ENCODE results near the gene LRRFIP1.
"Not testable (repeated sequence)": the region's sequence is repeated elsewhere in the genome, so short reads cannot be mapped to it uniquely, and the experiment has no call there.

Gene LRRFIP1

DNA sequence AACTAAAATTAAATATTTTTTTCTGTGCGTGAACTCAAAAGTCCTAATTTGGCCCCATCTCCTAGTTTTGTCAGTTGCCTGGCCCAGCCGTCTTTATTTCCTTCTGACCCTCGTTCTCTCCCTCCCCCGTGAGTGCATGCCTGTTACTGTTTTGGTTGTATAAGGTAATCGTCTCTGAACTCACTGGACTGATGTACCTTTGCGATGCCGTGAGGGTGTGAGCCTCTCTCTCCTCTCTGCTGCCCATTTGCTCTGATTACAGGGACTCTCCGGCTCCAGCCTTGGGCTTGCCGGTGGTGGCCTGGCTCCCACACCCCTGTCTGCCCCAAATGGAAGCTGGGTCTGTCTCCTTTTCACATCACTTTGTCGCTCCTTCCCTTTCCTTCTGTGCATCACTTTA, 104.7 kb downstream of the LRRFIP1 start:
- no peak for DNase-seq

DNA sequence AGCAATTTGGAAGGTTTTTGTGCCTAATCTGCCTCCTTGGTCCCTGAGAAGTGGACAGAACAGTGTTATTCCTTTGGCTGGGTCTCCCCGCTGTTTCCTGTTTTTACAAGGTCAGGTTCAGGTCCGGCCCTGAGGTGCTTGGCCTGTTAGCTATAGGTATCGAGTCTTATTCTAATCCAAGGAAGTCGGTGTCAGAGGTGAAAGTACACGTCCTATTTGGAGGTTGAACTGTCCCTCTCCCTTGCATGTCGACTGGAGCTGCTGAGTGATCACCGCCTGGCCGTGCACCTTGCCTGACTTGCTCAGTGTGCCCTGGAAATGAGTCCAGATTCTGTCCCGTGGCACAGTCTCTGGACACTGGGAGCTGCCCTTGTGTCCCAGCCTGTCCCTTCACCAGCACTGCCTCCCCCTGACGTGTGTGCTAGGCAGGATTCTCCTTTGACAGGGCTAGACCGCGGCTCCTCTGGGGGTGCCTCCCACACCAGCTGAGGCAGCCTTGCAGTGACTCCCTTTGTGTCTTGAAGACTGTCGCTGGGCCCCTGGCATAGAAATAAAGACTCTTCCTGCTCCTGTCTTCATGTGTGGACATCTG, 105.5 kb downstream of the LRRFIP1 start:
- no peak for DNase-seq

DNA sequence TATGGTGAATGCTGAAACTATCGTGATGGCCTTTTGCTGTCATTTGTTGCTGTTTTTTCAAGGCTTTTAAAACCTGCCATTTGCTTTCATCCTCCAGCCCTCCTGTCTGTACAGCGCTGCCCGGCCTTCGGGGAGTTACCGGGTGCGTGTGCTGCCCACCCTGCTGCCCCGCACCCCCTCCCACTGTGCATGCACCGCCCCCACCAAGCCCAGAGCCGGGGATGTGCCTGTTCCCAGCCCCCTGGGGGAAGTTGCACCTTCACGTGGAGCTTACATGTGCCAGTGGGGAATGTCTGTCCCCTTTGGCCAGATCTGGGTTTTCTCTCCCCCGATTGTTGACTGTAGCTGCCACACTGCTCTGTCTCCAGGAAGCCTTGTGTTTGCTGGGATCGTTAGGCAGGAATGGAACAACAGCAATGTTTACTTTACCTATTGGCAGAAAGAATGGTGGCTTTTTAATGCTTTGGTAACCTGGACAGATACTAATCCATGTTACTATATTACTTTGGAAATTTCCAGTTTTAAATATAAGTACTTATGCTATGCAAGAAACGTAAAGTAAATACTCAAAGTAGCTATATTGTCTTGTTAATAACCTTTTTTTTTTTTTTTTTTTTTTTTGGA, 106.4 kb downstream of the LRRFIP1 start:
- no peak for DNase-seq

DNA sequence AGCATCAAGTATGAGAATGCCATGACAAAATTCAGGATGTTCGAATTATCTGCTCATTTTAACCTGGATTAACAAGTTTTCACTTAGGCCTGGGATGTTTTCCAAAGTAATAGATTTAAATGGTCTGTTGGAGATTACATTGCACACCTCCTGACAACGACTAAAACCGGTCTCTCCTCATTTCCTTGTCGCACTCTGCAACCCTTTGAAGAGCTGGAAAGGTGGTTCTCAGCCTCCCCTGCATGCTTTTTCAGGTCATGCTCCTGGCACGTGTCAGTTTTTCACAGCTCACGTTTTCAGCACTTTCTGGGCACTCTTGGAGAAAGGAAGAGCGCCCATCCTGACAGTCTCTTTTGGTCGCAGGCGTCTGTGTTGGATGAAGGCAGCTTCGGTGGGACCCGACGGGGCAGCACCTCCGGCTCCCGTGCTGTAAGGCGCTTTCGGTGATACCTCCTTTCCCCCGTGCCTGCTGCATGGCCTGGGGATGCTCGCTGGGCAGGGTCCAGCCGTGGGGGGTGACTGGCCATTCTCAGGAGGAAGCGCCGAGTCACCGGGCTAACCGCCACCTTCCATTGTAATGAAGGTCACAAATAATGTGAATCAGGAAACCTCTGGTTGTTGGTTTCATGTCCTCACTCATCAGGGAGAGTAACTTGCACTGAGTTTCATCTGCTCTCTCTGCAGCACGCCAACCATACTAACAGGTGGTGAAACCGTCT, 107.7 kb downstream of the LRRFIP1 start:
- no peak for DNase-seq

DNA sequence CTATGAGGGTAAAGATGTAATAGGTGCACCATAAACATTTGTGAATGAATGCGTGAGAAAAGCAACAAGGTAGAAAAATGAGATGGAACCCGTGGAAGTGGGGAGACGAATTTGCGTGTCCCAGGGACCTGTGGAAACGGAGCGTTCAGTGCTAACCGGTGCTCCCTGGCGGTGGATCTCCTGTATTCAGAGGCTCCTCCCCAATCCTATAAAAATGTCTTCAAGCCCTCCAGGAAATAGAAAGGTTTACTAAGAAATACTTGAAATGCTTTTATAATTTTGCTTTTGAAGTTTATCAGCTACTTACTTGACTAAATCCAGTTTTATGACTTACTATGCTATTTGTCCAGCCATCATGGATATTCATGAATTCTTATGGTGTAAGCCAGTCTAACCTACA, 108.4 kb downstream of the LRRFIP1 start:
- DNase-seq = no peak

DNA sequence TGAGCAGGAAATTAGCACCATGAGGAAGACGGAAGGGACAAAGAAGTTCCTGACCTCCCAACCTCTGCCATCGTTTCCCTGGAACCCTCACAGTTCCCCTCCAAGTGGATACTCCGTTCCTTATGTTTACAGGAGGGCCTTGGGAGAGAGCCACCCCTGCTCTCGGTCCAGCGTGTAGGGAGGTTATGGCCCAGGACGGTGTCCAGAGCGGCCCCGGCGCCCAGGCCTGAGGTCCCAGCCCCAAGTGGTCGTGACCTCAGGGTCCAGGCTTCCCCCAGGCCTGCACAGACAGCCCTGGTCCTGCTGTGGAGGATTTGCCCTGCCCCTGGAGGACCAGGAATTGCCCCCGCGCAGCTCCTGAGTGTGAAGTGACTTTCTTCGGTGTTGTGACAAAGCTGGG, 109.4 kb downstream of the LRRFIP1 start:
- DNase-seq = no peak

DNA sequence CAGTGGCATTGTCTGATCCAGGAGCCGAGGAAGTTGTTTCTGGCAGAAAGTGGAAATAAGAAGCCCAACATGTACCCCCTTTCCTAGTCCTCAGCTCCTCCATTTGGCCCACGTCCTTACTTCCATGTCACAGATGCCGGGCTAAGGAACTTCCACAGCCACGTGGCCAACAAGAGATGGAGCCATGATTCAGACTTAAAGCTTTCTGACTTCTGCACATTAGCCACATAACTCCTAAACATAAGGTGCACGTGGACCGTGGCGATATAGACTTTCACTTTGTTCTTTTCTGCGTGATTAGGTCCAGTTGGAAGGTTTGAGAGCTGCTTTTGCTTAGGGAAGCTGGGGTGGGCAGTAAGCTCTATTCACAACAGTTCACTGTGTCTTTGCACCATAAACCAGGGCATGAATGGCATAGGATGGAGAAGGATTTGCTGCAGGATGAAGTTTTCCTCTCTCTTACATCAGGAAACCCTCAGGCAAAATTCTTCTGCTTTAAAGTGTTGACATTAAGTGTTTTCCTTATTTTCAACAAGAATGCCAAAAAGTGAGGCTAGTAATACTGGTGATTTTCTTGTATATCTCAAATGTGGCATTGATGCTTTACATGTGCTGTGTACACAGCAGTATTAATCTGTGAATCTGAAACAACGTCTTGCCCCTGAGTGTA, 109.9 kb downstream of the LRRFIP1 start:
- no peak for DNase-seq

DNA sequence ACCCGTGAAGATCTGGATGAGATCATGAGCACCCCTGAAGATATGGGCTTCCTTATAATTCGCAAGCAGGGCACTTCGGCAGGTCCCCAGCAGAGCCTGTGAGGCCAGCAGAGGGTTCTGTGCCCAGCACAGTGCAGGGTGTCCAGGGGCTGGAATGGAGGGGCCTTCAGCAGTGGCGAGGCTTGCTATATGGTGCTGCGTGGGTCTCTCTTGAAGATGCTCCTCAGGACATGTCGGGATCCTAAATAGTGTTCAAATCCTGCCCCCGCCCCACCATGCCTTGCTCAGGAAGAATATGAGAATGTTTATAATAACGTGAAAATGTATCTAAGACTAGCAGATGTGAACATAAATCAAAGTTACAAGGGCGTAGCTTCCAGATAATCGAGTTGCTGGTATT, 110.9 kb downstream of the LRRFIP1 start:
- no peak for DNase-seq

DNA sequence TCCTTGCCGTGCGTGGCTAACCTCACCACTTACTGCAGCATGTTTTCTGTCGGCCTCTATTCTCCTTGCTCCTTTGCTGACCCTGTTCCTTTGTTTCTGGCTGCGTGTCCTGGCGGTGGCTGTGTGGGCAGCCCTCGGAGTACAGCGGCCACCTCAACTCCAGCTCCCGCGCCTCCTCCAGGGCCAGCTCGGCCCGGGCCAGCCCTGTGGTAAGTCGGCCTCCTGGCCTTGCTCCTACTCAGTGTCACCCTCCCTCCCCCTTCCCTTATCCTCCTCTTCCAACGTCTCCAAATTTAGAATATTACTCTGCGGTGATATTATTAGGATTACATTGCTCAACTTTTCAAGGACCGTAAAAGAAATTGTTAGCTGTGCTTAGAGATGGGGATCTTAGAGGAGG, 111.7 kb downstream of the LRRFIP1 start:
- no peak for DNase-seq

DNA sequence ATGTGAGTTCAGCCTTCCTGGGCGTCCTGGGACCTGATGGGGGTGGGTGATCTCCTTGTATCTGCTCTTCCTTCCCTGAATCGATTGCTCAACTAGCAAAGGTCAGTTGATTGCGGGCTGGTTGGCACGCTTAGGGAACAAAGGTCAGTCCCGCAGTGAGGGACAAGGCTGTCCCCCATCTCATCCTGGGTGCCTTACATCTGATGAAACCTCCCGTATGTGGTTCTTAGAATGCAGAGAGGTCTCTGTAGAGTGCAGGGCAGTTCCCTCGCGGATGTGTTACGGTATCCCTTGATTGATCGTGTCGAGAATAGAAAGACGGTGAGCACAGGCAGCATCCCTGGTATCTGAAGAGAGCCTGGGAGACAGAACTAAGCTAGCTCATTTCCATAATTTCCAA, 114.8 kb downstream of the LRRFIP1 start:
- no peak for DNase-seq

DNA sequence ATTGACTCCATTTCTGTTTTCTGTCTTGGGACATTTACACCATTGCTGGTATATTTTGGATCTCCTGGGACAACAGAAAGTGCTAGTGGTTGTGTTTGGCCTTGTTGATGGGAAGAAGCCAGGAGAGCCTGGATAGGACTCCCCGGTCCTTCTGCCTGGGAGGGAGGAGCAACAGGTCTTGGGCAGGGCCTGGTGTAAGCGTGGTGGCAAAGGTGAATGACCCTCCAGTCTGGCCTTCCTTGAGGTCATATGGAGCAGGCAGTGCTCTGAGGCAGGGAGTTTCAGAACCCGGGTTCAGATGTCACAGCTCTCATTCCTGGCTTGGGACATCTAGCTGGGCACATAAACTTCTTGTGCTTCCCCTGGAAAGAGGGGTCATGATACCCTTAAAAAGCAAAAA, 115.2 kb downstream of the LRRFIP1 start:
- no peak for DNase-seq

DNA sequence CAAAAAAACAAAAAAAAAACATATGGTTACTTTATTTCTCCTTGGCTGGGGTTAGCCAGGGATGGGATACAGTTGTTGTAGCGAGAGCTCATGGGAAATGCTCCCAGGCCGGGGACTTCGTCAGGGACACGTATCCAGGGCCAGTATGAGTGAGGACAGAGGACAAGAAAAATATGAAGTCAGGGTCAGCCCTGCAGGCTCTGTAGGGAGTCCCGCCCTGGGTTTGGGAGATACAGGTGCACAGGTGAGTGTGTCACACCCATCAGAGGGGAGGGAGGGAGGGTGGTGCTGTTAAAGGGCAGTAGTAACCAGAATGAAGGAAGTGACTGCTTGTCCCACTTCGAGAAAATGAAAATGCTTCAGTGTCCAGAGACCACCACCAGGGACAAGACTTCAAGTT, 115.6 kb downstream of the LRRFIP1 start:
- no peak for DNase-seq

DNA sequence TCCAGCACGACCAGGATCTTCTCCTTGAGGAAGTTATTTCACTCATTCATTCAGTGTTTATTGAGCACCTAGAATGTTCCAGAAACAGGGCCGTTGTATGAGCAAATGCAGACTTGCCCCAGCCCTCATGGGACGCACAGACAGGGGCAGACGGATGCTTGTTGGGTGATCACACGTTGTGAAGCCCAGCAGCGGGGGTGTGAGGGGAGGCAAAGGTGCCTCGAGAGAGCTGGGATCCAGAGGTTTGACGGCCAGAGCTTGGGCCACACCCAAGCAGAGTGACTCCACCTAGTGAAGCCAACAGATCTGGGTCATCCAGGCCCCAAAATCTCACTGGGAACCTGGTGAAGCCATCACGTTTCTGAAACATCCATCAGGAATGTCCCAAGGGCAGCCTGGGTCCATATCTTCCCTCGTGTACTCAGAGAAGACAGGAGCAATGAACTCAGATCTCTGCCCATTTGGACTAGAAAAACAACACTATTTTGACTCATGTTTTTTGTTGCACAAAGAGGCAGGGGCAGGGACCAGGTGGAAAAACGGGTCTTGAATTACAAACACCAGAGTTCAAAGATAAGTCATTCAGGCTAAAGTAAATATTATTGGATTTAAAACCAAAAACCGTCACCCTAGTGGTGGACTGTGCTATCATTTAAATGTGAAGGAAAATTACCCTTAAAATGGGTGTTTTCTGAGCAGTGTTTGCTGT, 116.3 kb downstream of the LRRFIP1 start:
- no peak for DNase-seq

DNA sequence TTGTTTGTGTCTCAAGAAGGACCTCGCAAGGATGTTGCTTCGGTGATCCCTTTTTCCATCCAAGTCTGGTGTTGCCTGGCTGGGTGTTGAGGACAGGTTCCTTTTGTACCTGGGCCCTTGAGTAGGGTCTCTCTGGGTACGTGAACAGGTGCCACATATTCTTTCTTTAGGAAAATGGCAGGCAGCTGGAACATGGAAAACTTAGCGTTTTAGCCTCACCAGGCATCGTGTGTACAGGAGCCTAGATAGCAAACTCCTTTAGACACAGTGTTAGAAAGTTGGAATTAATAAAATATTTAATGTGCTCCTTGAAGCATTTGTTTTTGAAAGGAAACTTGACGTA, 116.9 kb downstream of the LRRFIP1 start:
- DNase-seq = no peak

DNA sequence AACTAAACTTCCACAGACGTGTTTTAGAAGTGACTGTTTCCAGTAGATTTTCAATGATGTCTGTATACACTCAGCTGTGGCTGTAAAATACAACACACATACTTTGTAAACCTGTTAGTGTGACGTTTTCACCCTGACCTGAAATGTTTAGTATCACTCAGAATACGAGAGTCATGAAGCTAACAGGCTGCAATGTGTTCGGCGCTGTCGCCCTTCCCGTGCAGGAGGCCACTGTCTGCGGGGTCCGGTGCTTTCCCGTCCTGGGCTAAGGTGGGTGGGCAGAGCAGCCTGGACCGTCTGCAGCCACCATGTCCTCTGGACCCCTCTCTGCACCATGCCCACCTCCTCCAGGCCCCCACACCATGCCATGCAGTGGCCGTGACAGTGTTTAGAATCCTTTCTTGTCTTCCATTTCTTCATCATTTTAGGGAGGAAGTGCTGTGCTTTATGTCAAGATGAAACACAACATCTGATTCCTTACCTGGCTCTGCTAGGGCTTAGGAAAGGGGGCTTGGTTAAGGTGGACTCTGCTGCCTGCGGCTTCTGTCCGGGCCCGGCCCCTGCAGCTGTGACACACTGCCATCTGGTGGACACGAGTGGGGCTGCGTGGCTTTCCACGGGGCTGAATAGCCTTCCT, 117.3 kb downstream of the LRRFIP1 start:
- peak; percentile 81 to 84 for DNase-seq

DNA sequence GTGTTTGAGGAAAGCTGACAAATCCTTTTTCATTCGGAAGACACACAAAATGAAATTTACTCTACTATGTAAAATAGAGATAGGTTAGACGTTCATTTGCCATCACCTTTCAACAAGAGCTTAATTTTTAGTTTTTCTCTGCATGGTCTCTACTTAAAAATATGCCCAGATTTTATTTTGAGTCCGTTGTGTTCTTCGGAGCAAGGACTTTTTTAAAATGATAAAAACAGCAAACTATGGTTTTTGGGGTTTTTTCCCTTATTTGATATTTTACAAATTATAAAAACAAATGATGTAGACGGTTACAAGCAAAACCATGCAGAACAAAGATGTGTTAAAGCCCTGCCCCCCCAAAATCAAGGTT, 117.8 kb downstream of the LRRFIP1 start:
- DNase-seq = no peak

DNA sequence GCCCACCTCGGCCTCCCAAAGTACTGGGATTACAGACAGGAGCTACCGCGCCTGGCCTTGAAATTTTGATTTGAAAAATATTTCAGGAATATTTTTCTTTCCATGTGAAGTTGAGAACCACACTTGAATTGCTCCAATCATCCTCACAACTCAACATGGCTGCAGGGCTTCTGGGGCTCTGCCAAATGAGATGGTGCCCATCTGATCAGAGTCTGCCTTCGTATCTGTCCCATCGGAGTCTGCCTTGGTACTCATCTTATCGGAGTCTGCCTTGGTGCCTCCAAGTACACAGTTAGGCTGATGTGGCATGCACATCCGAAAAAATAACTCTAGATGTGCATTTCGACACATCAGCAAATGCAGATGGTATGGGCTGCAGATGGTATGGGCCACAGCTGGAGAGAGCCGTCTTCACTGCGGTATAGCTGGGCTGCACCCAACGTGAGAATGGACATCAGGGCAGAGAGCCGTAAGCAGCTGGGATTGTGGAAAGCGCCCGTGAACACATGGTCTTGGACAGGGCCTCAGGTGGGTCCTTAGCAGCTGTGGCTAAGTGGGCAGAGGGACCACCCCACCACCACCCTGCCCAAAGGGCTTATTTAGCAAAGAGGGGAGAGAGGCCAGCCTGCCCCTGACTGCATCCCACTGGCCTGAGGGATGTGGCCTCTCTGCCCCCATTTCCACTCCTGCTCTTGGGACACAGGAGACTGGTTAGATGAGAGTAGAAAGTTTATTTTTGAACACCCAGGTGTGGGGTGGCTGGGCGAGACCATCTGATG, 119.1 kb downstream of the LRRFIP1 start:
- no peak for DNase-seq

DNA sequence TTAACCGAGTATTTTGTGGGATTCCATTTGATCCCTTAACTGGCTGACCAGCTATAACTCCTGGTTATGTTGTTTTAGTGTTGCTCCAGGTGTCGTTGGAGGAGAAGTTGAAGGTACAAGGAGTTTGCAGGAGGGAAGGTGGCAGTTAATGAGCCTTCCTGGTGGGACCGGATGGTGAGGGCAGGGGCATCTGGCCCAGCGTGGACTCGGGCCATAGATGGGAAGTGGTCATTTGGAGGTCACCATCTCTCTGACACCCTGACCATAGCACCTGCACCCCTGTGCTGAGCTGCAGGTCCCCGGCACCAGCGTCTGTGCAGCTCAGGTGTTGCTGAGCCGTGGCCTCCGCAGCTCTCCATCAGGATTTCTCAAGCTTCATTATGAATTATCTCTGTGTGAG, 119.8 kb downstream of the LRRFIP1 start:
- no peak for DNase-seq

DNA sequence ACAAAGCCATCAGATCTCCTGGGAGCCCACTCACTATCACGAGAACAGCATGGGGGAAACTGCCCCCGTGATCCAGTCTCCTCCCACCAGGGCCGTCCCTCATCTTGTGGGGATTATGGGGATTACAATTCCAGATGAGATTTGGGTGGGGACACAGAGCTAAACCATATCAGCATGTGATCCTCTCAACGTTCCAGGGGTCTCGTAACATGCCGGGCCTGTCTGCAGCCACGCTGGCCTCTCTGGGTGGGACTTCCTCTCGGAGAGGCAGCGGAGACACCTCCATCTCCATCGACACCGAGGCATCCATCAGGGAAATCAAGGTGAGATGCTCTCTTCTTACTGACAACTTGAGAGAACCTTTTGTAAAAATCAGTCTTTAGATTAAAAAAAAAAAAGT, 121.6 kb downstream of the LRRFIP1 start:
- no peak for DNase-seq

DNA sequence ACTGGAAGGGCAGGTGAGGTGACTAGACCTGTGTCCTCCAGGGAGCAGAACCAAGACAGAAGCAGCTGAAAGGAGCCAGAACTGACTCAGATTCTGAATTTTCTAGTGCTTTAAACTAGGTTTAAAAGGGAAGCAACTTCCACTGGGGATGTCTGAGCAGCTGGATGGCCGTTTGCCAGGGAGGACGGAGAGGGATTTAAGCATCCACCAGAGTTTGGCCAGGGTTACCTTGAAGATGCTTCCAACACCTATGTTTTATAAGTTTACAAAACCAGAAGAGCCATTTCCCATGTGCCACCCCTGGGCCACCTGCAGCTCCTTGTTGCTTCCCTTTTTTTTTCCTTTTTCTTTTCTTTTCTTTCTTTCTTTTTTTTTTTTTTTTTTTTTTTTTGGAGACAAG, 122.6 kb downstream of the LRRFIP1 start:
- DNase-seq = no peak

DNA sequence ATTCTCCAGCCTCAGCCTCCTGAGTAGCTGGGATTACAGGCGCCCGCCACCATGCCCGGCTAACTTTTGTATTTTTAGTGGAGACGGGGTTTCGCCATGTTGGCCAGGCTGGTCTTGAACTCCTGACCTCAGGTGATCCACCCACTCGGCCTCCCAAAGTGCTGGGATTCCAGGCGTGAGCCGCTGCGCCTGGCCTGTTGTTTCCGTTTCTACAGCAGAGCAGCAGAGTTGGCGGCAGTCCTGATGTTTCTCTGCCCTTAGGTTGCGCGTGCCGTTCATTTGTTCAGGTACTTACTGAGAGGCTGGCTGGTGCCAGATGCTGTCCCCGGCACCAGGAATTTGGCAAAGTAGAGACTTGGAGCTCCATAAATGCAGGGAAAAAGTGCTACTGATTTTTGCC, 123.1 kb downstream of the LRRFIP1 start:
- not testable (repeated sequence) for DNase-seq

DNA sequence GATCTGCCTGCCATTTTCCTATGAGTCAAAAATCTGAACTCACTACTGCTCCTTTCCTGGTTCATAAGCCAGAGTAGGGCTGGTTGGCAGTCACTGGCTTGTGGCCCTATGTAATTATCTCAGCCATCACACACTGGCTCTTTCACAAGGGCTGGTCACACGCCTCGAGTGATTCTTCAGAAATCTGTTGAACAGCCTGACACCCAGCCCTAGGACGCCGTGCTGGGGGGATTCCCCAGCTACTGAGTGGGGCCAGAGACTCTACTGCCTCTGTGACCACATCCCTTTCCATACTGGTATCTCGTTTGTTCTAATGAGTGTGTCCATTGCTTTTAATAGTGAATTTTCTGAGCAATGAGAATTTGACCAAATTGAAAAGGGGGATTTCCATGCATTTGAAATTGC, 125.4 kb downstream of the LRRFIP1 start:
- peak; percentile 43 to 57 for DNase-seq
